ENCODE measurements around the gene STARD3NL.
"Not testable (repeated sequence)": the region's sequence is repeated elsewhere in the genome, so short reads cannot be mapped to it uniquely, and the experiment has no call there.

STARD3NL gene

GRCh38 chr7:38169847-38170246 is 8.2 kb upstream of the STARD3NL start:
- Histone ChIP-seq H3K4me1 (ENCODE audit: insufficient read depth, insufficient read length) (no peaks in the 10 kb centered on the region), H3K27me3 (ENCODE audit: insufficient read depth, insufficient read length) (no peaks in the 10 kb centered on the region), H3K4me3 (ENCODE audit: insufficient read length, low read depth) (no peak overlapping the region), H3K9me3 (ENCODE audit: insufficient read depth, low read length) (peaks cover 4% of the 10 kb centered on the region; the same call in 1 of the 2 replicates), H3K9ac (ENCODE audit: insufficient read length, low read depth) (no peak overlapping the region), H3K36me3 (ENCODE audit: insufficient read depth, insufficient read length, low read length) (no peaks in the 10 kb centered on the region)
- no peak for DNase-seq (ENCODE audit: low read depth, low spot score)
- no peak for TF ChIP-seq YY1 (IDR thresholded peaks at IDR 0.05; ENCODE audit: insufficient read depth, insufficient read length)
- TF ChIP-seq SUZ12 (IDR thresholded peaks at IDR 0.05; ENCODE audit: extremely low read depth, insufficient read depth, insufficient read length), result no peak
- no peak for TF ChIP-seq ZNF274 (IDR thresholded peaks at IDR 0.05; ENCODE audit: low read depth, low read length)

- TF ChIP-seq SUZ12 (IDR thresholded peaks at IDR 0.05; ENCODE audit: extremely low read depth, insufficient read depth, insufficient read length), result no peak
- Histone ChIP-seq H3K9me3 (ENCODE audit: insufficient read depth, low read length) (peaks cover 4% of the 10 kb centered on the region; the same call in 1 of the 2 replicates), H3K4me3 (ENCODE audit: insufficient read length, low read depth) (no peak overlapping the region), H3K4me1 (ENCODE audit: insufficient read depth, insufficient read length) (no peaks in the 10 kb centered on the region), H3K9ac (ENCODE audit: insufficient read length, low read depth) (no peak overlapping the region), H3K36me3 (ENCODE audit: insufficient read depth, insufficient read length, low read length) (no peaks in the 10 kb centered on the region), H3K27me3 (ENCODE audit: insufficient read depth, insufficient read length) (no peaks in the 10 kb centered on the region)
- no peak for DNase-seq (ENCODE audit: low read depth, low spot score)
Observed at GRCh38 chr7:38171623-38172391, 6.2 kb upstream of the STARD3NL start.

GRCh38 chr7:38175547-38175946 is 2.5 kb upstream of the STARD3NL start:
- H3K4me3 ChIP-seq (ENCODE audit: insufficient read length, low read depth); H3K9ac ChIP-seq (ENCODE audit: insufficient read length, low read depth); H3K9me3 ChIP-seq (ENCODE audit: insufficient read depth, low read length): not testable (repeated sequence)

GRCh38 chr7:38177621-38178003 is 433 bp upstream of the STARD3NL start:
- H3K9me3 ChIP-seq (ENCODE audit: insufficient read depth, low read length), result 0 out of 2 replicates have a peak, but pooled peaks cover under 1% of the 10 kb centered on the region
- no peak for DNase-seq (ENCODE audit: low read depth, low spot score)

More at GRCh38 chr7:38175547-38175946, 2.5 kb upstream of the STARD3NL start:
- not testable (repeated sequence) for H3K27me3 ChIP-seq (ENCODE audit: insufficient read depth, insufficient read length); H3K36me3 ChIP-seq (ENCODE audit: insufficient read depth, insufficient read length, low read length); DNase-seq (ENCODE audit: low read depth, low spot score); H3K4me1 ChIP-seq (ENCODE audit: insufficient read depth, insufficient read length)

GRCh38 chr7:38178695-38179344 is 775 bp downstream of the STARD3NL start:
- Histone ChIP-seq H3K9ac (ENCODE audit: insufficient read length, low read depth) (peak overlapping the region; percentile 88), H3K27me3 (ENCODE audit: insufficient read depth, insufficient read length) (no peaks in the 10 kb centered on the region), H3K4me3 (ENCODE audit: insufficient read length, low read depth) (peak overlapping the region; percentile 95), H3K4me1 (ENCODE audit: insufficient read depth, insufficient read length) (no peaks in the 10 kb centered on the region), H3K36me3 (ENCODE audit: insufficient read depth, insufficient read length, low read length) (peaks cover 19% of the 10 kb centered on the region), H3K9me3 (ENCODE audit: insufficient read depth, low read length) (peaks cover 2% of the 10 kb centered on the region; the same call in 1 of the 2 replicates)
- no peak for DNase-seq (ENCODE audit: low read depth, low spot score)
- TF ChIP-seq ZNF274 (IDR thresholded peaks at IDR 0.05; ENCODE audit: low read depth, low read length) (no peak), SUZ12 (IDR thresholded peaks at IDR 0.05; ENCODE audit: extremely low read depth, insufficient read depth, insufficient read length) (no peak), YY1 (IDR thresholded peaks at IDR 0.05; ENCODE audit: insufficient read depth, insufficient read length) (no peak)

More at GRCh38 chr7:38177621-38178003, 433 bp upstream of the STARD3NL start:
- Histone ChIP-seq H3K27me3 (ENCODE audit: insufficient read depth, insufficient read length) (no peaks in the 10 kb centered on the region), H3K4me3 (ENCODE audit: insufficient read length, low read depth) (peak overlapping the region; percentile 64), H3K4me1 (ENCODE audit: insufficient read depth, insufficient read length) (no peaks in the 10 kb centered on the region), H3K36me3 (ENCODE audit: insufficient read depth, insufficient read length, low read length) (peaks cover 12% of the 10 kb centered on the region), H3K9ac (ENCODE audit: insufficient read length, low read depth) (peak overlapping the region; percentile 72)
- TF ChIP-seq ZNF274 (IDR thresholded peaks at IDR 0.05; ENCODE audit: low read depth, low read length) (no peak), YY1 (IDR thresholded peaks at IDR 0.05; ENCODE audit: insufficient read depth, insufficient read length) (no peak), SUZ12 (IDR thresholded peaks at IDR 0.05; ENCODE audit: extremely low read depth, insufficient read depth, insufficient read length) (no peak)

- DNase-seq (ENCODE audit: low read depth, low spot score), result no peak
- no peaks in the 10 kb centered on the region for H3K4me1 ChIP-seq (ENCODE audit: insufficient read depth, insufficient read length)
- peaks cover 22% of the 10 kb centered on the region for H3K36me3 ChIP-seq (ENCODE audit: insufficient read depth, insufficient read length, low read length)
- H3K4me3 ChIP-seq (ENCODE audit: insufficient read length, low read depth), result no peak overlapping the region
- TF ChIP-seq YY1 (IDR thresholded peaks at IDR 0.05; ENCODE audit: insufficient read depth, insufficient read length), result no peak
- TF ChIP-seq ZNF274 (IDR thresholded peaks at IDR 0.05; ENCODE audit: low read depth, low read length), result no peak
- TF ChIP-seq SUZ12 (IDR thresholded peaks at IDR 0.05; ENCODE audit: extremely low read depth, insufficient read depth, insufficient read length), result no peak
- H3K9me3 ChIP-seq (ENCODE audit: insufficient read depth, low read length), result peaks cover 7% of the 10 kb centered on the region; the same call in 1 of the 2 replicates
- no peaks in the 10 kb centered on the region for H3K27me3 ChIP-seq (ENCODE audit: insufficient read depth, insufficient read length)
- H3K9ac ChIP-seq (ENCODE audit: insufficient read length, low read depth), result no peak overlapping the region
Observed at GRCh38 chr7:38179776-38180226, 1.8 kb downstream of the STARD3NL start.

GRCh38 chr7:38181111-38181510 is 3.1 kb downstream of the STARD3NL start:
- Histone ChIP-seq H3K36me3 (ENCODE audit: insufficient read depth, insufficient read length, low read length) (peaks cover 22% of the 10 kb centered on the region), H3K27me3 (ENCODE audit: insufficient read depth, insufficient read length) (no peaks in the 10 kb centered on the region), H3K9me3 (ENCODE audit: insufficient read depth, low read length) (peaks cover 7% of the 10 kb centered on the region; the same call in 1 of the 2 replicates), H3K4me3 (ENCODE audit: insufficient read length, low read depth) (no peak overlapping the region), H3K9ac (ENCODE audit: insufficient read length, low read depth) (no peak overlapping the region), H3K4me1 (ENCODE audit: insufficient read depth, insufficient read length) (no peaks in the 10 kb centered on the region)
- no peak for DNase-seq (ENCODE audit: low read depth, low spot score)
- no peak for TF ChIP-seq ZNF274 (IDR thresholded peaks at IDR 0.05; ENCODE audit: low read depth, low read length)
